ENCODE measurements around the gene SLC9A1.

The SLC9A1 gene

GRCh38 chr1:27150641-27151040 is 4.3 kb downstream of the SLC9A1 start:
- ATAC-seq, result no peak

GRCh38 chr1:27150183-27150582 is 4.7 kb downstream of the SLC9A1 start:
- no peak for ATAC-seq
- TF ChIP-seq ZFP3 (CRISPR knock-in tag; IDR thresholded peaks at IDR 0.05) (no peak), ZNF70 (CRISPR knock-in tag; IDR thresholded peaks at IDR 0.05) (no peak), ISL1 (CRISPR knock-in tag; IDR thresholded peaks at IDR 0.05) (no peak), ZNF565 (CRISPR knock-in tag; conservative IDR thresholded peaks at IDR 0.05; ENCODE audit: low read depth) (no peak), POU6F1 (CRISPR knock-in tag; IDR thresholded peaks at IDR 0.05; ENCODE audit: borderline replicate concordance, low read depth) (no peak)

More at GRCh38 chr1:27150641-27151040, 4.3 kb downstream of the SLC9A1 start:
- TF ChIP-seq TSHZ2 (CRISPR knock-in tag; IDR thresholded peaks at IDR 0.05) (no peak), OSR1 (CRISPR knock-in tag; IDR thresholded peaks at IDR 0.05) (no peak), ZNF8 (CRISPR knock-in tag; IDR thresholded peaks at IDR 0.05) (no peak), PPARA (CRISPR knock-in tag; IDR thresholded peaks at IDR 0.05; ENCODE audit: borderline replicate concordance) (no peak), ZFP30 (CRISPR knock-in tag; IDR thresholded peaks at IDR 0.05) (no peak), ZNF70 (CRISPR knock-in tag; IDR thresholded peaks at IDR 0.05) (no peak), ZNF565 (CRISPR knock-in tag; conservative IDR thresholded peaks at IDR 0.05; ENCODE audit: low read depth) (no peak), ESRRG (CRISPR knock-in tag; IDR thresholded peaks at IDR 0.05) (no peak), TCF4 (CRISPR knock-in tag; IDR thresholded peaks at IDR 0.05; ENCODE audit: borderline replicate concordance) (no peak), POU6F1 (CRISPR knock-in tag; IDR thresholded peaks at IDR 0.05; ENCODE audit: borderline replicate concordance, low read depth) (no peak), ZFP3 (CRISPR knock-in tag; IDR thresholded peaks at IDR 0.05) (no peak), CREB5 (CRISPR knock-in tag; IDR thresholded peaks at IDR 0.05; ENCODE audit: low read depth) (no peak), SNAI2 (CRISPR knock-in tag; IDR thresholded peaks at IDR 0.05) (no peak)
- TF ChIP-seq, protein P1, sequence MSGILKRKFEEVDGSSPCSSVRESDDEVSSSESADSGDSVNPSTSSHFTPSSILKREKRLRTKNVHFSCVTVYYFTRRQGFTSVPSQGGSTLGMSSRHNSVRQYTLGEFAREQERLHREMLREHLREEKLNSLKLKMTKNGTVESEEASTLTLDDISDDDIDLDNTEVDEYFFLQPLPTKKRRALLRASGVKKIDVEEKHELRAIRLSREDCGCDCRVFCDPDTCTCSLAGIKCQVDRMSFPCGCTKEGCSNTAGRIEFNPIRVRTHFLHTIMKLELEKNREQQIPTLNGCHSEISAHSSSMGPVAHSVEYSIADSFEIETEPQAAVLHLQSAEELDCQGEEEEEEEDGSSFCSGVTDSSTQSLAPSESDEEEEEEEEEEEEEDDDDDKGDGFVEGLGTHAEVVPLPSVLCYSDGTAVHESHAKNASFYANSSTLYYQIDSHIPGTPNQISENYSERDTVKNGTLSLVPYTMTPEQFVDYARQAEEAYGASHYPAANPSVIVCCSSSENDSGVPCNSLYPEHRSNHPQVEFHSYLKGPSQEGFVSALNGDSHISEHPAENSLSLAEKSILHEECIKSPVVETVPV (CRISPR knock-in tag; IDR thresholded peaks at IDR 0.05), result no peak
- TF ChIP-seq, protein P2, sequence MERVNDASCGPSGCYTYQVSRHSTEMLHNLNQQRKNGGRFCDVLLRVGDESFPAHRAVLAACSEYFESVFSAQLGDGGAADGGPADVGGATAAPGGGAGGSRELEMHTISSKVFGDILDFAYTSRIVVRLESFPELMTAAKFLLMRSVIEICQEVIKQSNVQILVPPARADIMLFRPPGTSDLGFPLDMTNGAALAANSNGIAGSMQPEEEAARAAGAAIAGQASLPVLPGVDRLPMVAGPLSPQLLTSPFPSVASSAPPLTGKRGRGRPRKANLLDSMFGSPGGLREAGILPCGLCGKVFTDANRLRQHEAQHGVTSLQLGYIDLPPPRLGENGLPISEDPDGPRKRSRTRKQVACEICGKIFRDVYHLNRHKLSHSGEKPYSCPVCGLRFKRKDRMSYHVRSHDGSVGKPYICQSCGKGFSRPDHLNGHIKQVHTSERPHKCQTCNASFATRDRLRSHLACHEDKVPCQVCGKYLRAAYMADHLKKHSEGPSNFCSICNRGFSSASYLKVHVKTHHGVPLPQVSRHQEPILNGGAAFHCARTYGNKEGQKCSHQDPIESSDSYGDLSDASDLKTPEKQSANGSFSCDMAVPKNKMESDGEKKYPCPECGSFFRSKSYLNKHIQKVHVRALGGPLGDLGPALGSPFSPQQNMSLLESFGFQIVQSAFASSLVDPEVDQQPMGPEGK (CRISPR knock-in tag; IDR thresholded peaks at IDR 0.05; ENCODE audit: borderline replicate concordance), result no peak

DNA sequence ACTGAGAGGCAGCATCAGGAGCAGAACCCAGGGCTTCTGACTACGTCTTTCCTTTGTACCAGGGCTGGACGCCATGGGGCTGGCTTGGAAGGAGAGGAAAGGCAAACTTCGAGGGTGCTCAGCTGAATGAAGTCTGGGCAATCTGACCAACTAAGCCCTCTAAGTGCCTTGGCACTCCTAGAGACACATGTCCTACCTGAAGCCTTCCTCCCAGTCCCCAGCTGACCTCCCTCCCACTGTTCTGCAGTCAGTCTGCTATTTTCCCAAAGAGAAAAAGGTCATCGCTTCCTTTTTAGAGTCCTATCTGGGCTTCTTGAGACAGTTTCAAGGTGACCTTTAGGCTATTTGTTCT is 5.2 kb downstream of the SLC9A1 start:
- no peak for ATAC-seq
- no peak for TF ChIP-seq ZNF8 (CRISPR knock-in tag; IDR thresholded peaks at IDR 0.05)
- no peak for TF ChIP-seq PPARA (CRISPR knock-in tag; IDR thresholded peaks at IDR 0.05; ENCODE audit: borderline replicate concordance)
- no peak for TF ChIP-seq ZC3H10 (CRISPR knock-in tag; IDR thresholded peaks at IDR 0.05)
- no peak for TF ChIP-seq ESRRG (CRISPR knock-in tag; IDR thresholded peaks at IDR 0.05)
- no peak for TF ChIP-seq POU6F1 (CRISPR knock-in tag; IDR thresholded peaks at IDR 0.05; ENCODE audit: borderline replicate concordance, low read depth)
- no peak for TF ChIP-seq CREB5 (CRISPR knock-in tag; IDR thresholded peaks at IDR 0.05; ENCODE audit: low read depth)
- TF ChIP-seq ZNF565 (CRISPR knock-in tag; conservative IDR thresholded peaks at IDR 0.05; ENCODE audit: low read depth), result no peak
- no peak for TF ChIP-seq BACH2 (CRISPR knock-in tag; IDR thresholded peaks at IDR 0.05; ENCODE audit: borderline replicate concordance)
- no peak for TF ChIP-seq SNAI2 (CRISPR knock-in tag; IDR thresholded peaks at IDR 0.05)
- no peak for TF ChIP-seq ISL1 (CRISPR knock-in tag; IDR thresholded peaks at IDR 0.05)
- no peak for TF ChIP-seq TSHZ2 (CRISPR knock-in tag; IDR thresholded peaks at IDR 0.05)
- no peak for TF ChIP-seq RARB (CRISPR knock-in tag; IDR thresholded peaks at IDR 0.05)
- TF ChIP-seq OSR1 (CRISPR knock-in tag; IDR thresholded peaks at IDR 0.05), result no peak

Data from SK-N-SH treated with all-trans-retinoic acid at 6 μM for 48 hours (cell line).